Endometrium (tissue), 2 donors: ENCODE data around the gene TEK.

Source experiments
- FAIRE-seq: peaks from 2 replicates; lab custom pipeline; 2012; peaks lifted over from hg19 to GRCh38; lab: Jason Lieb, UNC
- donor health status: control.
- donor health status: control.

The TEK gene

DNA sequence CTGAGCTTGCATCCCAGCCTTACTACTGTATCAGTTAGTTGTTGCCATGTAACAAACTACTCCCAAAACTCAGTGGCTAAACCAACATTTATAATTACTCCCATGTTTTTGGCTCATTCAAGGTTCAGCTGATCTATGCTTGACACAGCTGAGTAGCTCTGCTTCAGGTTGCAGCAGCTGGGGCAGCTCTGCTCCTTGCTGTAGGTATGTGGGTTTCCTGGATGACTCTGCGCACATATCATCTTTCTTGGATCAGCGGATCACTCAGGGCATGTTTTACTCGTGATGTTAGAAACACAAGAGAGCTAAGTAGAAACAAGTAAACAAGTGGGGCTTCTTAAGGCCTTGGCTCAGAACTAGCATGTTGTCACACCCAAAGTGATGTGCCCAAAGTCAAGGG is 15.1 kb downstream of the TEK start:
- no peak for FAIRE-seq

DNA sequence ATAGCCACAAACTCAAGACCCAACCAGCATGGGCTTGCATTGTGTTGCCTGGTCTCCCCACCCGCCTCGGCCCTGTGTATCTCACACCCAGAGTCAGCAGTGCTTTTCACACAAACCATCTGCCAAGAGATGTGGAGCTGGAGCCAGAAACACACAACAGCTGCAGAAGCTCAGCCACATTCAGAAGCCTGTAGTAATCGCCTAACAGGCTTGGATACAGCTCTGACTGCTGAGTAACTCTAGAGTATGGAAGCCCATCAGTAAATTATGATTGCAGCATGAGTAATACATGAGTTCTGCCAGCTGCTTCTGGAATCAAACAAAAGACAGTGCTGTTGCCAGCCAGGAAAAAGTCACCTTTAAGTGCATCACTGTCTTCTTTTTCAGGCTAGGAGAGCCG is 16.0 kb downstream of the TEK start:
- no peak for FAIRE-seq

DNA sequence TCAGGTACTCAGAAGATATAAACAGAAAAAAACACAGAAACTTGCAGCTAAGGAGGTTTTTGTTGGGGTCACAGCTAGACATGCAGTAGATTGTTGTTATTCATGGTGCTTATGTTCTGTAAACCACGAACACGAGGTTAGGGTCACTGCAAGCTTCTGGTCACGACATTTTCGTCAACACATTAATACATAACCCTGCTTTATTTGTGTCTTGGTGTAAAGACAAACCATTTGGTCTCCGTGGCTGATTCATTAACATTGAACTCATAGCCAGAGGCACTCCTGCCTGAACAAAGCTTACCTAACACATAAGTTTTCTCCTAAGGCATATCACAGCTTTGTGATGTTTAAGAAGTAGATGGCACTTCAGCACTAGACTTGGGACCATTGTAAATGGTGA is 16.9 kb downstream of the TEK start:
- FAIRE-seq: no peak

DNA sequence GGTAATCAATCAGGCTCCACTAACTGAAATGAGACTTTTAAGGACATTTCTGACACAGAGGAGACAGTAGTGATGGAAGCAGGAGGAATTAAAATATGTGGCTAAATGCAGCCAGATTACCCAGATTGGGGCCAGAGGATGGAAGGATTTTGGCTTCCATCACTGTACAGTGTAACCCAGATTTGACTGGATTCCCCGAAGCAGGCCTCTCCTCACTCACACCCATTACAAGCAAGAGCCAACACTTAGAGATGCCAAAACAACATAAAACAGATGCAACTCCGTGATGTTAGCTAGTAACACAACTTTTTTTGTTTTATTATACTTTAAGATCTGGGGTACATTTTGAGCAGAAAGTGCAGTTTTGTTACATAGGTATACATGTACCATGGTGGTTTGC is 17.6 kb downstream of the TEK start:
- no peak for FAIRE-seq

DNA sequence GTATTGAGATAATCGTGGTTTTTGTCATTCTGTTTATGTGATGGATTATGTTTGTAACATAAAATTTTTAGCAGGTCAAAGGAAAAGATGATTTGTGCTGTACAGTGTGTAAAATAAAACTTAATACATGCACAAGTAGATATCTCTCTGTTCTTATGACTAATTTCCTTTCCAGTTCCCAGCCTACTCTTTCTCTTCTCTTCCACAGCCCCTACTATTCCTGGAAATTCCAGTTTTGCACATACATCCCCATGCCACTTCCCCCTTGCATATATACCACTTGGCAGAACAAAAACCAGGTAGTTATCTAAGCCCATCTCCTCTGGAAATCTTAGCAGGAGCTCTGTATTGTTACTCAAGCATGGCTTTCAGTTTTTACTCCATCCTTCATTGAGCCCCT is 20.2 kb downstream of the TEK start:
- no peak for FAIRE-seq

DNA sequence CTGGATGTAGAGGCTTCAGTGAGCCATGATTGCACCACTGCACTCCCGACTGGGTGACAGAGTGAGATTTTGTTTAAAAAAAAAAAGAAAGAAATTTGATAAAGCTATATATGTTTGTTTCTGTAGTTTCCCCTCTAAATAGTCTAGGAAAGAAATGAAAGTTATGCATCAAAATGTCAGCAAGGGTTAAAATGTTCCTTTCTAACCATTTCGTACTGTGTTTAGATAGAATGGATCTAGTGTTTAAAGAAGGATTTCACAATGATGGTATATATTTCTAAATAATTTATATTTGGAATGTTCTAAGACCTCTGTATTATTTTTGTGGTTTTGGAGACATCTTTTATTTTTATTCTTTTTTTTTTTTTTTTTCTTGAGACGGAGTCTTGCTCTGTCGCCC is 22.7 kb downstream of the TEK start:
- FAIRE-seq: no peak

DNA sequence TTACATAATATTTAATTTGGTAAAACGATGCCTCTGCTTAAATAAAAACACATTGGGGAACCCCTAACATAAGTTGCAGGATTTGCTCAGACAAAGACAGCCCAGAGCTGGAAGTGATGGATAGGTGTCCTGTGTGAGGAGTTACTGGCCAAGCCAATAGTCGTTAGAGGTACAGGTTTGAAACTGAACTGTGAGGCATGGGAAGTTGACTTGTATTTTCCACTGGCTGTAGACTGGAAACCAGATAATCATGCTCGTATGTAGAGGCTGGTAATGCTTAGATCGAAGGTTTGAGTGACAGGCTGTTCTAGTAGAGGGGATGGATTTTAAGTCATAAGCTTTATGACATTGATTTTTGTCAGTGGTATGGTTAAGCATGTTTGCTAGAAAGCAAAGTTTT is 24.8 kb downstream of the TEK start:
- FAIRE-seq: no peak

DNA sequence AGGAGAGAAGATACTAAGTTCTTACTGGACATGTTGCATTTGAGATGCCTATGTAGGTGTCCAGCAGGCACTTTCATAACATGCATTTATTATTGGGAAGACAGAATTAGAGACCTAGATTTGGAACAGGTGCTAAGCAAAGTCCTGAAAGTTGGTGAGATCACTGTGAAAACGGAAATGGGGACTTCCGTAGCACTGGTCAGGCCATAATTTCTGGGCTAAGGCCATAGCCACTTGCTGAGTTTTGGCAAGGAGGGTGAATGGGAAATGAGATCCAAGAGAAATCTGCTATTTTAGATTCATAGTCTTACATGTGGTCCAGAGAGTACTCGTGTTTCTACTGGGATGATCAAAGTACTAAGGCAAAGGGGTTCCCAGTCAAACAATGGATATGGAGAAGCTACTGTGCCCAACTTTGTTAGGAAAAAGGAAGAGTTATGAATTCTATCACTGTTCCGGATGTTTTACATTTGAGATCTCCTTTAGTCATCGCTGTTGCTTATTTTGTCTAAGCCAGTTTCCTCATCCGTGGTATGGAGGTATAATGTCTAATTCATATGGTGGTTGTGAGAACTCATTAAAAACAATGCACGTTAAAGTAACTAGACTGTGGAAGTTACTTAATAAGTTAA is 33.4 kb downstream of the TEK start:
- no peak for FAIRE-seq

DNA sequence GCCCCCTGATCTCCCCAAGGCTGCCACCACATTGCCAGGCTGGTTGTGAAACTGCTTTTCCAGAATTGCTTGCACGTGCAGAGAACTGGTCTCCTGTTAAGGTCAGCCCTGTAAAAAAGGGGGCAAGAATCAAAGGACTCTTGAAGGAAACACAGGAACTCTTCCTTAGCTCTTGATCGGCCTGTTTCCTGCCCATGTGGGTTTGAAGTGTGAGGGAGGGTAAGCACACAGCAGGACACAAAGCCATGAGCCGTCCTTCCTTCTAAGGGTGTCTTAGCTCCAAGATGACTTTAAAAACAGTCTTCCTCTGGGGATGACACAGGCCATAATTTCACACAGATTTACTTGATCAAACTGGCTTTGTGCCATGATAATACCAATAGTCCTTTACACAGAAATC is 36.1 kb downstream of the TEK start:
- no peak for FAIRE-seq

DNA sequence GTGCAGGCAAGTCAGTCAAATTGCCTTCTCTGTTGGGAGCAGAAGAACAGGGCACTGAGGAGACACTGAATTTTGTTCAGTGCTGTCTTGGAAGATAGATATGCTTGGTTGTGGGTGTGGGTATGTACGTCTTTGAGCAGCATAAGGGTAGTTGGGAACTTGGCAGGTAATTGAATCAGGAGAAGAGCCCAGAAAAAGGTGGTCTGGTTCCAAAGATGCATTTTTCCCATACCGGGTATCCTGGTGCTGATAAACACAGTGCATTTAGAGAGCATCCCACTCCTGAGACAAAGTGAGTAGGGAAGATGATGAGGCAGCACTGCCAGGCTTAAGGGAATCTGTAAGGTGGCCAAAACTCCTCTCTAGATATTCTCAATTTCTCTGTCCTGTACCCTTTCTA is 40.6 kb downstream of the TEK start:
- no peak for FAIRE-seq

DNA sequence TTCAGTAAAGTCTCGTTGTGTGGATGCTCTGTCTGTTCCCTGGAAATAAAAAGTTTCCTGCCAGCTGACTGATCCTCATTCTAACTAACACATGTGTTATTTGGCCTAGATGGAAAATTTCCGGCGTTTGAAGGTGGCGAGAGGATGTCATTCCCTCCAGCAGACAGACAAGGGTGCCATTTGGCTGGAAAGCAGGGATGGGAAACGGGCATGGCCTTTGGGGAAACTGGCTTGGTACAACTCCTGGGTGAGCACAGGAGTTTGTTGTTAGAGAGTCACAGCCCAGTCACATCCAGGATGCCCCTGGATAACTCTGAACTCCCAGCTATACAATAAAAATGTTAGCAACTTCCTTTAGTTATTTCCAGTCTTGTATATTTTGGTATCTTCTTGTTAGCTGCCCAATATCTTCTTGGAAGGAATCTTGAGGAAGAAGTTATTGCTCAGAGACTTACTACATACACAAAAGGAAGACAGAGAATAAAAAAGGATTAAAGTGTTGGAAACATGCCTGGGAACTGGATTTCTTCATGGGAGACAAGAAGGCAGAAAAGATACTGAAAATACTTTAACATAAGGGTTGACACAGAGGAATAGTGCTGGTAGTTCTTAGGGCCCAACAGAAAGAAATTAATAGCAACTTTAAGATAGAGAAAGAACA is 41.9 kb downstream of the TEK start:
- no peak for FAIRE-seq

DNA sequence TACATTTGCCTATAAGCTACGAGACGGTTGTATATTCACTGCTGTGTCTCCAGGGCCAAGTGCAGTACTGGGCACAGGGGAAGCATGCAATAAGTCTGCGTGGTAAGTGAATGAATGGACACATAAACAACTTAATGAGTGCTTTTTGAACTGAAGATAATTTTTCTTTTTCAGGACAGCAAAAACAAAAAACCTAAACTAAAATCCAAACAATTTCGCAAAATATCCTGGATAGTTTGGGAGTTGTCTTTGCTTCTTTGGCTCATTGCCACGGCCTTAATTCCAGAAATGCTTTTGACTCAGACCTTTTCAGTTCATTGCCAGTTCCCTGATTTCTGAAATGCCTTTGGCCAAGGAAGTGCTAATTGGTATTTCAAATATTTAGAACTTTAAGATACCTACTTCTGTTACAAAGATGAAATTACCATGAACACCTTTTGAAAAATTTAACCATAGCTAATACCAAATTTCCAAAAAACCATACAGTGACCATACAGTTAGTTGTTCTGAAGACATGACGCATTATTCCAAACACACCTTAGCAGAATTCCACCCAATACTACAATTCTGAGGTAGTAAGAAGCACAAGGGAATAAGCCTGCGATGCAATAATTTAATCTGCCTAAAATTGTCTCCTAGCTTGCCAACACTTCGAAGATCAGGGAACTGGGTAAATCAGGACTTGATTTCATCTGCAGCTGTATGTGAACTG is 42.8 kb downstream of the TEK start:
- FAIRE-seq: no peak

DNA sequence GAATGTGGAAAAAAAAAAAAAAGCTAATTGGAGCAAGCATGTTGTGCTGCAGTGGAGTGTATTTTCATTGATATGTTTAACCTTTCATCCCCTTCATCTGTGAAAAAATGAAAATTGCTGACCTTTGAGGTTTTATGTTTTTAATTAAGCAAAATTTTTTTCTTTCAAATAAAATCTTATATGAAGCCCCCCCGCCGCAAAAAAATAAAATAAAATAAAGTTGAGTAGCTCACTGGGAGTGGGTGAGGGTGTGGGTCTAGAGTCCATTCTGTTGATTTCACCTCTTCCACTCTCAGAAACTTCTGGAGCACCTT is 43.3 kb downstream of the TEK start:
- no peak for FAIRE-seq

DNA sequence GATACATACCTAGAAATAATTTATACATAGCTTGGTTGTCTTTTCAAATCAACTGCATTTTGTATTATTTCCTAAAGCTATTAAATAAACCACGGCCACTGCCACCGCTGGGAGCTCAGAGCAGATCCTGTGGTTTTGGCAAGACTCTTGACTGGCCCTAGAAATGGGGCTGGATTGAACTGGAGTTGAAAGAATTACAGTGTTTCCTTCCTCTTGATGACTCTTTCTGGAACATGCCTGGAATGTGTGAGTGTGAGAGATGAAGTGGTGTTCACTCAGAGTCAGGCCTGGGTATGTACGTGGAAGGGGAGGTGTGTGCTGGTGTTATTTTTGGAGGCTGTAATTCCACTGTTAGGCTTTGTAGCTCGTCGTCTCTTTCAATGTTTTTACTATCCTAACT is 45.9 kb downstream of the TEK start:
- FAIRE-seq: no peak

DNA sequence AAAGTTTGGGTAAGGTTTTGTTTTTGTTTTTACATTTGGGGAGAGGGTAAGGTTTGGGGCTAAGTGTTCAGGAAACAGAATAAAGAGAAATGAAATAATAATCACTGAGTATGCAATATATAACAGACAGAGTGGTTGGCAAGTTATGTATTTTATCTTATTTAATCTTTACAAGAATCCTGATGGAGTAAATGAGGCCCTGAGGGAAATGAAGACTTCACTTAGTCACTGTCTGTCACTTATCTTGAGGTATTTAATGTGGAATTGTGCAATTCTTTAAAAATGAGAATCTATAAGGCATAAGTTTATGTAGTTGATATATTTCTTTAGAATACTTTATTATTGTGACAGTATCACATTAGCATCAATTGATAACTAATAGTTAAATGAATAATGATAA is 48.1 kb downstream of the TEK start:
- FAIRE-seq: no peak

DNA sequence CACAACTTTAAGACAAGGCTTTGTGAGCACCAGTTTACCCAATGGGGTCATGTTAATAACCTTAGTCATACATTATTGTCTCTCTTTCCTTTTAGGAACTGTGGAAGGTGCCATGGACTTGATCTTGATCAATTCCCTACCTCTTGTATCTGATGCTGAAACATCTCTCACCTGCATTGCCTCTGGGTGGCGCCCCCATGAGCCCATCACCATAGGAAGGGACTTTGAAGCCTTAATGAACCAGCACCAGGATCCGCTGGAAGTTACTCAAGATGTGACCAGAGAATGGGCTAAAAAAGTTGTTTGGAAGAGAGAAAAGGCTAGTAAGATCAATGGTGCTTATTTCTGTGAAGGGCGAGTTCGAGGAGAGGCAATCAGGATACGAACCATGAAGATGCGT is 48.7 kb downstream of the TEK start:
- no peak for FAIRE-seq

DNA sequence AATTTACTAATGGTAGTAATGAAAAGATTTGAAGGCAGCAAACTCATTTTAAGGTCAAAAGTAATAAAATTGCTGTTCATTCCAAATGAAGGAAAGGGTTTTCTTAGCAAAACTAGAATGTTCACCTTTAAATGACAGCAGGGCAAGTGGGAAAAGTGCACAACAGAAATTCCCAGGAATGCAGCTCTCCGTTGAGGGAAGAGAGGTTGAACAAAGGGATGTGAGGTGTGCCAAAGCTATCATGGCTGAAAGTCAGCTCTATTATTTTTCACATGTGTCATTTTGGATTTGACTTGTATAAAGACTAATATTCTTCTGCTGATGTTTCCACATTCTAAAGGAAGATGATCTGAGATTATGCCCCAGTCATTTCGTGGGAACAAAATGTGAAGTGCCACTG is 51.6 kb downstream of the TEK start:
- FAIRE-seq: no peak

DNA sequence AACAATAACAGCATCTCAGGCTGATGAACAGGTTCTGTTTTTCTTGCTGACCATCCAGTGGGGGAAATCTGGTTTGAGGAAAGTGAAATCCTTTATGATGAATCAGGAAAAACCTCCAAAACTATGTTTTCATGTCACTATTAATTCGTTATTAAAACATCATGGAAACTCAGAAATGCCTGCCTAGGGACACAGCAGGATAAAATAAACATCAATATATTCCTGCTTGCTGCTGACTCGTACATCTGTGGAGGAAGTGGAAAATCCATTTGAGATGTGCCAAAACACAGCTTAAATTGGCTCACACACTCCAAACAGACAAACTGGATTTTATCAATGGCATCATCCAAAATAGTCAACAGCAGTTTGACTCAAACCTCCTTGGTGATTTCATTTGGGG is 53.0 kb downstream of the TEK start:
- no peak for FAIRE-seq

DNA sequence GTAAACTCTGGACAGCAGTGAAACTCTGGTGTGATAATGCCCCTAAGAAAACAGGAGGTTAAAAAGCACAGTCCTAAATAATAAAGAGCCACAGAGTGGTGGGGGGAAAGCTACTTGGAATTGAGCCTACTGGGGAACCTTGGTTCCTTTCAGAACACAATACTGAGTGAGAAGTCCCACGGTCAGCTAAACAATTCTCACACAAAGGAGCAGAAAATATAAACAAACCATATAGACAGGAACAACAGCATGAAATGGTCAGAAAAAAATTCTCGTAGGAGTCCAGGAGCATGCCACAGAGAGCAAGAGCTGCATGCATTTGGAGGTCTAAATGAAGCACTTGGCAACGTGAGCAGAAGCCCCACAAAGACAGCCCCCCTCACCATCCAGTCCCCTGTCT is 56.0 kb downstream of the TEK start:
- FAIRE-seq: no peak

DNA sequence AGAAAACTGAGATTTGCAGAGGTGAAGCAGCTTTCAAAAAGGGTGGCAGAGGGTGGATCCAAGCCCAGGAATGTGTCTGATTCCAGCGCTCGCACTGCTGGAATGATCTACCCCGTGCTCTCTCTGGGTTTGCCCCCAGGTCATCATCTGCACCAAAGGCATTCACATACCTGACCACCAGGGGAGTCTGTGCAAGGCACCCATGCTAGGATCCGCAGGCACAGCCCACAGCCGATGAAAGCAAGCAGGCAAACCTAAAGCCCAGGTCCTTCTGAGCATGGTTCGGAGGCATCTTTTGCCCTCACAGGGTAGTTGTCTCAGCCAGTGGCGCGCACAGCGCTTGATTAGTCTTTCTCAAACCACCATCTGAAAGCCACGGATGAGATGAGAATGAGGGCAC is 56.6 kb downstream of the TEK start:
- FAIRE-seq: no peak

DNA sequence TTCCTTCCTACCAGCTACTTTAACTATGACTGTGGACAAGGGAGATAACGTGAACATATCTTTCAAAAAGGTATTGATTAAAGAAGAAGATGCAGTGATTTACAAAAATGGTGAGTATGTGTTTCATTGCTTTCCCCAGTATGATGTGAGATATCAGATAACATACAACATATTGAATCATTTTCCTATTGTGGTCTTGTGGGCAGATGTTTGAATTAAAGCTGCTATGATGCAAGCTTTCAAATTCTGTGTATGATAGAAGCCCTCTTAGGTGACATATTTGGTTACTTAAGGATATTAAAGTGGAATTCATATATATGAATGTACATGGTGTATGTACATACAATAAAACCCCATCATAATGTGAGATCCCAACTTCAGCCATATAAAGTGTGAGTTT is 59.5 kb downstream of the TEK start:
- no peak for FAIRE-seq

DNA sequence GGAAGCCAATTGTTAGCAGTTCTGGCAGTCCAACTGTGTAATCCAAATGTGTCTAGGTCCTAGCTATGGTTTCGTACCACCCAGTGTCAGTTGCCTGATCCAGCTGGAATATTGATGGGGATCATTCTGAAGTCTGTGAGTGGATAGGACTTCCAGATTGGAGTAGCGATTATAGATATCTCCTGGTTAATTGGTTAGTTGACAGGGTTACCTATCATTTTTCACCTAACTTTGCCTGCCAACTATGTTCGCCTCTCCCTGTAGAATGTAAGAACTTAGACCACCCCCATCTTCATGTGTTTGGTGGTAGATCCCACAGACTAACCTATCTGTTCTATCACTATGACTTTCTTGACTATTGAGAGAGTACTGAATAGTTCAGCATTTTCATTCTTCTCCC is 59.9 kb downstream of the TEK start:
- no peak for FAIRE-seq

DNA sequence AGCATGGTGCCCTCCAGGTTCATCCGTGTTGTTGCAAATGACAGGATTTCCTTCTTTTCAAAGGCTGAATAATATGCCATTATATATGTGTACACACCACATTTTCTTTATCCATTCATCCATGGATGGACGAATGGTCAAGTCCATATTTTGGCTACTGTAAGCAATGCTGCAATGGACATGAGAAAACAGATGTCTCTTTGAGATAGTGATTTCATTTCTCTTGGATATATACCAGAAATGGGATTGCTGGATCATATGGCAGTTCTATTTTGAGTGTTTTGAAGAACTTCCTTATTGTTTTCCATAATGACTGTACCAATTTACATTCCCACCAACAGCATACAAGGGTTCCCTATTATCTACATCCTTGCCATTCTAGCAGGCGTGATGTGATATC is 67.9 kb downstream of the TEK start:
- FAIRE-seq: no peak

DNA sequence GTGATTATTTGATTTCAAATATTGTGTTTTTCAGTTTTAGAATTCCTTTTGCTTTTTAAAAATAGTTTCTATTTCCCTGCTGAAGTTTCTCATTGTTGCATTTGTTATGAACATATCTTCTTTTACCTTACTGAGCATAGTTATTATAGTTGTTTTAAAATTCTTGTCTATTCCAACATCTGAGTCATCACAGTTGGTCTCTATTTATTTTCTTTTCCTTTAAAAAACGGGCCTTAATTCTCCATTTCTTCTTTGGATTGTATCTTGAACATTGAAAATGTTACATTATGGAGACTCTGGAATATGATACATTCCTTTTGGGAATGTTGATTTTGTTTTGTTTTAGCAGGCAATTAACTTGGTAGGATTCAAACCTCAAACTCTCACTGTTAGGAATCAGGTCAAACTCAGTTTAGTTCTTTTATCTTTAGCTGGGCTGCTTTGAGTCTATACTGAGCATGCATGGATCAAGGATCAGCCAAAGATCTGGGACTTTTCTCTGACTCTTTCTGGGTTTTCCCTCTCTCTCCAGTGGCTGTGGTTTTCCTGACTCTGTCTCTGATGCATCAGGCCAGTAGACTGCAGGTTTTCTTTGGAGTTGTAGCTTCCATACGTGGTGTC is 70.3 kb downstream of the TEK start:
- FAIRE-seq: no peak
